PFSK-1 (cell line): ENCODE data around the gene C20orf141.

Experiments used
- POLR2AphosphoS5 ChIP-seq: IDR thresholded peaks from 2 replicates; pipeline ENCODE4 v1.6.1; 2012; ENCODE audit warnings: low read depth, mild to moderate bottlenecking, control low read depth, low read length, moderate library complexity
- TAF1 ChIP-seq: IDR thresholded peaks from 2 replicates; pipeline ENCODE4 v1.6.1; 2012; ENCODE audit warnings: low read length, control low read depth, borderline replicate concordance; ENCODE audit not compliant: insufficient read depth
- TF ChIP-seq, protein P1 (sequence below), 2 experiments: IDR thresholded peaks; 2 replicates each; pipeline versions ENCODE4 v1.6.1 to v1.8.0; 2011 to 2012; ENCODE audit warnings: low read depth in 2 of 2, low read length in 2 of 2, control low read depth in 1 of 2, inconsistent platforms in 1 of 2, mild to moderate bottlenecking in 1 of 2, moderate library complexity in 1 of 2; ENCODE audit not compliant: insufficient read depth in 1 of 2

GRCh38 chr20:2845607-2846006, 30.8 kb downstream of the C20orf141 start:
- TF ChIP-seq POLR2AphosphoS5 = no peak
- TF ChIP-seq, protein P1, sequence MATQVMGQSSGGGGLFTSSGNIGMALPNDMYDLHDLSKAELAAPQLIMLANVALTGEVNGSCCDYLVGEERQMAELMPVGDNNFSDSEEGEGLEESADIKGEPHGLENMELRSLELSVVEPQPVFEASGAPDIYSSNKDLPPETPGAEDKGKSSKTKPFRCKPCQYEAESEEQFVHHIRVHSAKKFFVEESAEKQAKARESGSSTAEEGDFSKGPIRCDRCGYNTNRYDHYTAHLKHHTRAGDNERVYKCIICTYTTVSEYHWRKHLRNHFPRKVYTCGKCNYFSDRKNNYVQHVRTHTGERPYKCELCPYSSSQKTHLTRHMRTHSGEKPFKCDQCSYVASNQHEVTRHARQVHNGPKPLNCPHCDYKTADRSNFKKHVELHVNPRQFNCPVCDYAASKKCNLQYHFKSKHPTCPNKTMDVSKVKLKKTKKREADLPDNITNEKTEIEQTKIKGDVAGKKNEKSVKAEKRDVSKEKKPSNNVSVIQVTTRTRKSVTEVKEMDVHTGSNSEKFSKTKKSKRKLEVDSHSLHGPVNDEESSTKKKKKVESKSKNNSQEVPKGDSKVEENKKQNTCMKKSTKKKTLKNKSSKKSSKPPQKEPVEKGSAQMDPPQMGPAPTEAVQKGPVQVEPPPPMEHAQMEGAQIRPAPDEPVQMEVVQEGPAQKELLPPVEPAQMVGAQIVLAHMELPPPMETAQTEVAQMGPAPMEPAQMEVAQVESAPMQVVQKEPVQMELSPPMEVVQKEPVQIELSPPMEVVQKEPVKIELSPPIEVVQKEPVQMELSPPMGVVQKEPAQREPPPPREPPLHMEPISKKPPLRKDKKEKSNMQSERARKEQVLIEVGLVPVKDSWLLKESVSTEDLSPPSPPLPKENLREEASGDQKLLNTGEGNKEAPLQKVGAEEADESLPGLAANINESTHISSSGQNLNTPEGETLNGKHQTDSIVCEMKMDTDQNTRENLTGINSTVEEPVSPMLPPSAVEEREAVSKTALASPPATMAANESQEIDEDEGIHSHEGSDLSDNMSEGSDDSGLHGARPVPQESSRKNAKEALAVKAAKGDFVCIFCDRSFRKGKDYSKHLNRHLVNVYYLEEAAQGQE (IDR thresholded peaks at IDR 0.05; ENCODE audit: insufficient read depth in 1 of 2, low read depth in 2 of 2, low read length in 2 of 2) = no peak
- TF ChIP-seq TAF1 = no peak
